SKM-1 (cell line): Measurements from ENCODE around the gene VAV1.
"Not testable (repeated sequence)": the region's sequence is repeated elsewhere in the genome, so short reads cannot be mapped to it uniquely, and the experiment has no call there.

Source experiments
- DNase-seq: peaks from one replicate; lab custom pipeline; 2025; ENCODE audit not compliant: unreplicated experiment; lab: John Stamatoyannopoulos, UW

Gene VAV1

DNA sequence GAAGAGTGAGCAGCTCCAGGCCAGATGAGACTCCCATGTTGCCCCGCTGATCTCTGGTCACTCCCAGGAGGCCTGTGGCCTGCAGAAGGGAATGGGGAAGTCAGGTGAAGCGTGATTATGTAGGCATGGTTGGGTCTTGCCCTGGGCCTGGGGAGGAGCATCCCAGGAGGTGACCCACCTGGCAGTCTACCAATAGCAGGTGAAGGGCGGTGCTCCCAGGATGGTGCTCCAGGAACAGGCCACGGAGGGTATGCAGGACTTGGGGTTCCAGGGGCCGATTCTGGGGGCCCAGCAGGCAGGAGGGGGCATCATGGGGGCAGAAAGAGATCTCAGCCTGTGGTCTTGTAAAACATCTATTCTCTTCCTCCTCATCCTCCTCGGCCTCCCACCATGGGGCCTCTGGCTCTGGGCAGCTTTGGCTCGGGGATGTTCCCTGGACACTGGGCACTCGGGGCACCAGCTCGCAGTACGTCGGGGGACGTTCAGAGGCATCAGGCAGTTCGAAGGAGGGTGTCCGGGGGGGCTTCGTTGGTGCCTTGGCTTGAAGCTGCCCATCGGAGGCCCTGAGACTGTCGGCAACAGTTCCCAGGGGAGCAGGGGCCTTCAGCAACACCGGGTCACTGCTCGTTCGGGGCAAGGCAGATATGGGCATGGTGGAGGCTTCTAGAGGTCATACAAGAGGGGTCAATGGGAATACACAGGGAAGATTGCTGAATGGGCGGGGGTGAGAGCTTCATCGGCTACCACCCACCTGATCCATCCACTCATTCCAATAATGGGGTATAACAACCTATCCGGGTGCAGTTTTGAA is 17.6 kb upstream of the VAV1 start:
- DNase-seq = no peak

DNA sequence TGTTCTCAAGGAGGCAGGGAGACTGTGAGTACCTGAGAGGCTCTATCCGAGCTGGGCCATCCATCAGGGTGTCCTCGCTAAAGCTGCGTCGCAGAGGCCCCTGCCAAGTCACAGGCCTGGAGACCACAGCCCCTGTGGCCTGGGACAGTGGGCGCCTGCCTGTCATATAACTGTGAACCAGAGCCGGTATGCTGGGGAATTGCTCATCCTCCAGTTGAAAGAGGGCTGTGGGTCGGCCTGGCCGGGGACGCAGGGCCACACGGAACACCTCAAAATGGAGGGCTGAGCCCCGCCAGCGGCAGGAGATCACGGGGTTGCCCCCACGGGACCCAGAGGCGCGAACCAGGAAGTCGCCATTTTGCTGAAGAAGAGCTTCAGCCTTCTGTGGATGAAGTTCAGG is 11.9 kb upstream of the VAV1 start:
- DNase-seq = no peak

DNA sequence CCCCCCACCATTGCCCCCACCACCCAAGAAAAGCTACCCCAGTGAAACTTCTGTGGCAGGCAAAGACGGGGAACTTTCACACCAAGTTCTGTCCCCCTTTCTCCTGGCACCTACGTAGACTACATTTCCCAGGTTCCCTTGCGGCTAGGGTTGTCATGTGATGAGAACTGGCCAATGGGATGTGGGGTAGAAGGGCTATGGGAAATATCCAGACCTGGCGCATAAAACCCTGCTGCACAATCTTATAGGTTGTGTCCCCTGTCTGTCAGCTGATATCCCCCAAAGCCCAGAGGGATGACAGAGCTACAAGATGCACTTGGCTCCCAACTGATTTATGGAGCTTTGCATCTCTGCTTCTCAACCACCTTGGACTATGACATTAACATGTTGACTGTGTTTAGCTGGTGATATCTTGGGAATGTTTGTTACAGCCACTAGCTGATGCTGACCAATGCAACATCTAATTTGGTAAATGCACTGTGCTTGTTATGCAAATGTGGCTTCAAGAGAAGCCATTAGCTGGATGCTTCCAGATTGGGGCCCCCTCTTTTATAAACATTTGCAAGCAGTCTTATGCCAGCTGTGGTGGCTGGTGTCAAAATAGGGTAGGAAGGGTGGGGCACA is 11.3 kb upstream of the VAV1 start:
- no peak for DNase-seq

DNA sequence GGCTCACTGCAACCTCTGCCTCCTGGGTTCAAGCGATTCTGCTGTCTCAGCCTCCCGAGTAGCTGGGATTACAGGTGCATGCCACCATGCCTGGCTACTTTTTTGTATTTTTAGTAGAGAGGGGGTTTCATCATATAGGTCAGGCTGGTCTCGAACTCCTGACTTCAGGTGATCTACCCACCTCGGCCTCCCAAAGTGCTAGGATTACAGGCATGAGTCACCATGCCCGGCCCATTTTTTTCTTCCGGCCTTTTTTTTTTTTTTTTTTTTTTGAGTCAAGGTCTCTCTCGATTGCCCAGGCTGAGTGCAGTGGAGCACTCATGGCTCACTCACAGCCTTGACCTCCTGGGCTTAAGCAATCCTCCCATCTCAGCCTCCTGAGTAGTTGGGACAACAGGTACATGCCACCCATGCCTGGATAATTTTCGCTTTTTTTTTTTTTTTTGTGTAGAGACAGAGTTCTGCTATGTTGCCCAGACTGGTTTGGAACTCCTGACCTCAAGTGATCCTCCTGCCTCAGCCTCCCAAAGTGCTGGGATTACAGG is 10.2 kb upstream of the VAV1 start:
- DNase-seq = not testable (repeated sequence)

DNA sequence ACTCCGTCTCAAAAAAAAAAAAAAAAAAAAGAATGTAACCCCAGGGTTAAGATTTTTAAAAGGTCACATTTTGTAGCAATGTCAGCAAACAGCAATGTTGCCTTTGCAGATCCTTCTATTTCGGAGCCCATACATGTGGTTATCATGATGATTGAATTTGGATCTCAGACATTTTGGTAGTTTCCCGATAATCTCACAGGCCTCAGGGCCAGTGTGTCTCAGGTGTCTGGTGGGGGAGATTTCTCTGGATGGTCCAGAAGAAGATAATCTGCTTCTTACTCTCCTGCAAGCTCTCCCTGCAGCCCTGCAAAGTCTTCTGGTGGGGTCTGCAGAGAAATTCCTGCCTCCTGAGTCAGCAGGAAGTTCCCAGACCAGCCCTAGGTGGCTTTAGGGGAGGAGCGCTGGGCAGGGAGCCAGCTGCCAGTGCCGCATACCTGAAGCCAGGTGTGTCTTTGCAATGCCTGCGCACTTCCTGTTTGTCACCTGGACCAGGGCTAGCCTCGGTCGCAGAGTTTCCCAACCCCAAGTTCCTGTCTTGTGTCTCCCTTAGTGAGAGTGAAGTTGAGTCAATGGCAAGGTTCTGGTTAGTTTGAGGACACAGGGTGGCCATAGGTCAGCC is 6.7 kb upstream of the VAV1 start:
- DNase-seq = no peak

DNA sequence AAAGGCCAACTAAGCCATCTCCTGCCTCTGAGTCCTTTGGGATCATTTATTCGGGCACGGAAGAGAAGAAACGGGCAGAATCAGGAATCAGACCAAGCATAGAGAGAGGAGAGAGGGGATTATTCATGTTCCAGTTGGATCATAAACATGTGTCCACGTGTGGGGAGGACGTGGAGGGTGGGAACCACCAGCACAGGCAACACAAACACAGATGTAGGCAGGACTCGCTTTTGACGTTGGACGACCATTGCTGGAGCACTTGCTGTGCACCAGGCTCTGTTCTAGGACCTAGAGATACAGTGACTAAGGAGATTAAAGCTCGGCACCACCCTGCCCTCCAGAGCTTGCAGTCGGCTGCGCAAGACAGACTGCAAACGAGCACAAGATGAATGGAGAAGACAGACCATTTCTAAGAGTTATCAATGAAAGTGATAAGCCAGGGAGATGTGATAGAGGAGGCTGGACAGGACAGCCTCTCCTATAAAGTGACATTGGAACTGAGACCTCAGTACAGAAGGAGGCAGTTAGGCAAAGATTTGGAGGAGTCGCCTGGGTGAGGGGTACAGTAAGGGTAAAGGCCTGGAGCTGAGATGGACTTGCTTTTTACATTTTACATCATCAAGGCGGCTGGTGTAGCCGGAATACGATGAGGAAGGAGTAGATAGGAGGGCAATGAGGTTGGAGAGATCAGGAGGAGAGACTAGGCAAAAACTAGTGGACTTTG is 6.0 kb upstream of the VAV1 start:
- no peak for DNase-seq

DNA sequence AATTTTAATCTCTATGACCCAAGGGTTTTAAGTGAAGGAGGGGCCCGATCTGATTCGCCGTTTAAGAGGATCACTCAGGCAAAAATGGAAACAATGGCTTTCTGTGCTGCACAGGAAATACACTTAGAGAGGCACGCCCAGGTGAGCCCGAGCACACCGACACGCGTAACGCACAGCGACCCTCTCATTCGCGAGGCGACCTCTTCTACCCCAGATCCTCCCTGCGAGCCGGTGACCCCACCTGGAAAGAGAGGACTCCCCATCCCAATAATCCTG is 5.5 kb upstream of the VAV1 start:
- no peak for DNase-seq

DNA sequence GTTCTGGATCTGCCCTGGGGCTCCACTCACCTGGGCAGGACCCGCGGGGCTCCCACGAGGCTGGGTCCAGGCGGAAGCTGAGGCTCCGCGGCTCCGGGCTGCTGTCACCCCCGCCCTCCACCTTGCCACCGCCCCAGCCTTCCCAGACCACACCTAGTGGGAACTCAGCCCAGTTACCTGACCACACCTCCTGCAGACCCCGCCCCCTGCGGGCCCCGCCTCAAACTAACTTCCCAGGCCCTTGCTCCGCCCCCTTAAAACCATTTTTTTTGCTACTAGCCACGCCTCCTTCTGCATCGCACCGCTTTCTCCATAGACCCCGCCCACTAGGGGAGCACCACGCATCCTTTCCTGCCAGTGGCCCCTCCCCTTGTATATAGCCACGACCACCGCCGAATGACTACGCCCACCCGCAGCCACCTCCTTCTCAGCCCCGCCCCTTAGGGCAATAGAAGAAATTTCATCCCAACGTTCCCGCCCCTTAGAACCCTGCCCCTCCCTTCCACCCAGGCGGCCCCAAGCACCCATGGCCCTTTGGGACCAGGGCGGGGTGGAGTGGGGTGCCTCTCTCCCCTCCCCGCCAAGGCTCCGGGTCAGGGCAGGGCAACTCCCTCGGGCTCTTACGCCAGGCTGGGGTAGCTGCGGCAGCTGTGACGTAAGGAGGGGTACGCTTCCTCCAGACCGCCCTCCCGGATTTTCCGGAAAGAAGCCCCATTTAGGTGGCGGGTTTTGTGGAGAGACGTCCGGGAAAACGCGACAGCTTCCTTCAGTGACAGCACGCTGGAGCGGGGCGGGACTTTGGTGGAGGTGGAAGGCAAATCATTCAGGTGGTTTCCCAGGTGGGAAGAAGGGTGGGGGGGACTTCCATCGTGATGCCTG is 4.9 kb upstream of the VAV1 start, which contains the start of gene SH2D3A:
TSS of gene SH2D3A (minus strand) at position 79 of the 879 bp plus-strand sequence. CDS start 3,687 bp downstream, outside the sequence.
- DNase-seq = peak; percentile 70

DNA sequence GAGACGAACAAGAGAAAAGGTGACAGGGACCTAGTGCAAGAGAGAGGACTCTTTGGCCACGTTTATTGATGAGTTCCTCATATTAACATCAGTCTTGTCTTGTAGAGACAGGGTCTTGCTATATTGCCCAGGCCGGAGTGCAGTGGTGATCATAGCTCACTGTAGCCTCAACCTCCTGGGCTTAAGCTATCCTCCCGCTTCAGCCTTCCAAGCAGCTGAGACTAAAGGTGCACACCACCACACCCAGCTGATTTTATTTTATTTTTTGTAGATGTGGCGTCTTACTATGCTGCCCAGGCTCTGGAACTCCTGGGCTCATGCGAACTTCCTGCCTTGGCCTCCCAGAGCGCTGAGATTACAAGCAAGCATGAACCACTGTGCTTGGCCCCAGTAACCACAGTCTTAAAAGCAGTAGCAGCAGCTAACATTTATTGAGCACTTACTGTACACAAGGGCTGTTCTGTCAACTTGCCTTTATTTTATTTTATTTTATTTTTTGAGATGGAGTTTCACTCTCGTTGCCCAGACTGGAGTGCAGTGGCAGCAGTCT is 4.2 kb upstream of the VAV1 start:
- no peak for DNase-seq

DNA sequence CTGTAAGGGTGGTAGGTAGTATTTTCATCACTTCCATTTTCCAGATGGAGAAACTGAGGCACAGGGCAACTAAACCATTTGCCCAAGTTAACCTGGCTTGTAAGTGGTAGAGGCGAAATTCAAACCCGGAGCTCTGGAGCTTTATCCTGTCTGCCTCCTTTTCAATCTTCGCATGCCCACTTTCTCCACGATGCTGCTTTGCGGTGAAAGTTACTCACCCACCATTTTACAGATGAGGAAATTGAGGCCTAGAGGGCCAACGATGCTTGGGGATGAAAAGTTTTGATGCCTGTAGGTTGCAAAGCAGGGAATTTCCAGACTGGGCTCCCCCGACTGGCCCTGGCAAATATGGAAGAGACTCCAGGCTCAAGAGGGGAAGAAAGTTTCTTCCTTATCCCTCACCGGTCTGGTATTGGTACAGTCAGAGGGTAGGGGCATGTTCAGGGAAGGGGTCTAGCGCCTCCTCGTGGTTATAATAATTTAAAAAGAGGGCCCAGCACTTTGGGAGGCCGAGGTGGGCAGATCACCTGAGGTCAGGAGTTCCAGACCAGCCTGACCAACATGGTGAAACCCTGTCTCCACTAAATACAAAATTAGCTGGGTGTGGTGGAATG is 3.4 kb upstream of the VAV1 start:
- DNase-seq = peak; percentile 26

DNA sequence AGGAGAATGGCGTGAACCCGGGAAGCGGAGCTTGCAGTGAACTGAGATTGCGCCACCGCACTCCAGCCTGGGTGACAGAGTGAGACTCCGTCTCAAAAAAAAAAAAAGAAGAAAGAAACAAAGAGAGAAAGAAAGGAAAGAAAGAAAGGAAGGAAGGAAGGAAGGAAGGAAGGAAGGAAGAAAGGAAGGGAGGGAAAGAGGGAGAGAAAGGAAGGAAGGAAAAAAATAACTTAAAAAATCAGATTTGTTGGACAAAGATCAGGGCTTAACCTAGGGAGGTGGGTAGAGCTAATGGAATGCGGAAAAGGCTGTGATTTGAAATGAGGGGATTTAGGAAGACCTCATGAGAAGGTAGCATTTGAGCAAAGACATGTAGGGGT is 870 bp upstream of the VAV1 start:
- not testable (repeated sequence) for DNase-seq

DNA sequence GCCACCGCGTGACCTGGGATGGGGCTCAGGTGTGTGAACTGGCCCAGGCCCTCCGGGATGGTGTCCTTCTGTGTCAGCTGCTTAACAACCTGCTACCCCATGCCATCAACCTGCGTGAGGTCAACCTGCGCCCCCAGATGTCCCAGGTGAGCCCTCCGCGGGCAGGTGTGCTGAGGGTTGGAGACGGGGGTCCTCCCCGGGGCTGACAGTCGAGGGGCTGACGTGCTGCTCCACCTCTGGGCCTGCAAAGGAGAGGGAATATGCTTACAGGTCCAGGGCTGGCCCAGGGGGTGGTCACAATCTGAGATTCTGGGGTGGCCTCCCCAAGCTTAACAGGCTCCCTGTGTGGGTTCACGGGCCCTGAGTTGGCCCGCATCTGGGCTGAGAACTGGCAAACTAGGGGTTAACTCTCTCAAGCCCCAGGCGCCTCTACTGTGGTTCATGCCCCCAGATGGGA is 386 bp downstream of the VAV1 start:
- no peak for DNase-seq

DNA sequence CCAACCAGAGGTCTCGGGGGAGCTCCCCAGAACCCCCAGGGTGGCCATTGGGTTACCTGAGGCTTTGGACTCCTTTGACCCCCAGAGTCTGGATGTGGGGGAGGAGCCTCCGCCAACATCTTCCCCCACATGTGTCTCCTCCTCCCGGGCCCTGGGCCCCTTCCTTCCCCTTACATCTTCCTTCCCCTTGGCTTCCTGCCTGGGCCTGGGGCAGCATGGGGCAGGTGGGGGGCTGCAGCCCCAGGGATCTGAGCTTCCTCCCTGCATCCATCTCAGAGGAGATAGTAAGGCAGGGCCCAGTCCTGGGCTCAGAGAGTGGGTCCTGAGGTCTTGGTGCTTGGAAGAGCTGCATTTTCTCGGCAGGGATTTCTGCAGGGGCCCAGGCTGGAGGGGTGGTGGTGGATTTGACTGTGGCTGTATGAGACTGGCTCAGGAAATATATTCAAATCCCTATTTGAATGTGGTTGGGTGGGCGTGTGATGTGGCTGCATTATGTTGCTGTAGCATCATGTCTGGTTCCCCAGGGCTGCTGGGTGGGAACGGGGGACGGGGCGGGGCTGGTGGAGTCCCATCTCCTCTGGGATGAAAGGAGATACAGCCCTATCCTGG is 919 bp downstream of the VAV1 start:
- DNase-seq = peak; percentile 83

DNA sequence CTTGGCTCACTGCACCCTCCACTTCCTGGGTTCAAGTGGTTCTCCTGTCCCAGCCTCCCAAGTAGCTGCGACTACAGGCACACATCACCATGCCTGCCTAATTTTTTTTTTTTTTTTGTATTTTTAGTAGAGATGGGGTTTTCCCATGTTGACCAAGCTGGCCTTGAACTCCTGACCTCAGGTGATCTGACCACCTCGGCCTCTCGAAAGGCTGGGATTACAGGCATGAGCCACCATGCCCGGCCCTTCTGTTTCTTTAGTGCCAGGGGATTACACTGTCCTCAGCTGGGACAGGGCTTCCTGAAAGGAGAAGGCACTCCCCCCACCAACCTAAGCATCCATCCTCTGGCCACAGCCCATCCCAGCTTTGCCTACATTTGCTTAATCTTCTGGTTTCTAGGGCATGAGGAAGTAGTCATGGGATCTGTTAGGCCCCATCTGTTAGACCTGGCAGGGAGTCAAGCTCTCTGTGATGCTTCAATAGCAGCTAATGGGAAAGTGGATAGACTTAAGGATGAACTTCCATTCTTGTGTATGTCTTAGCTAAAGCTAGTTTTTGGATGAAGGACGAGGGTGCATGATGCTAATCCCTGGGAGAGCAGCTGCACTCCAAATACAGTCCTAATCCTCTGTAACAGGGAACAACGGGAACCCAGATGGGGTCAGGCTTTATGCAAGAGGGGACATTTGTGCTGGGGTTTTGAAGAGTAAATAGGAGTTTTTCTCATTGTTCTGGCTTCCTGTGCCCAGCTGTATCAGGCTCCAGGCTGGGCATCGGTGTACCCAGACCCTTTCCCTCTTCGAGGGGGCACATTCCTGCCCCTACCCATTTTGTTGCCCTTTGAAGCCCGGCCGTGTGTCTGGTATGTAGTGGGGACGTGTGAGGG is 2.6 kb downstream of the VAV1 start:
- DNase-seq = peak; percentile 32

DNA sequence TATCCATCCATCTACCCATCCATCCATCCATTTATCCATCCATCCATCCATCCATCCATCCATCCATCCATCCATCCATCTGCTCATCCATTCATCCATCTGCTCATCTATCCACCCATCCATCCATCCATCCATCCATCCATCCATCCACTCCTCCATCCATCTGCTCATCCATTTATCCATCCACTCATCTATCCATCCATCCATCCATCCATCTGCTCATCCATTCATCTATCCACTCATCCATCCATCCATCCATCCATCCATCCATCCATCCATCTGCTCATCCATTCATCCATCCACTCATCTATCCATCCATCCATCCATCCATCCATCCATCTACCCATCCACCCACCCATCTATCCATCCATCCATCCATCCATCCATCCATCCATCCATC is 3.5 kb downstream of the VAV1 start:
- not testable (repeated sequence) for DNase-seq

DNA sequence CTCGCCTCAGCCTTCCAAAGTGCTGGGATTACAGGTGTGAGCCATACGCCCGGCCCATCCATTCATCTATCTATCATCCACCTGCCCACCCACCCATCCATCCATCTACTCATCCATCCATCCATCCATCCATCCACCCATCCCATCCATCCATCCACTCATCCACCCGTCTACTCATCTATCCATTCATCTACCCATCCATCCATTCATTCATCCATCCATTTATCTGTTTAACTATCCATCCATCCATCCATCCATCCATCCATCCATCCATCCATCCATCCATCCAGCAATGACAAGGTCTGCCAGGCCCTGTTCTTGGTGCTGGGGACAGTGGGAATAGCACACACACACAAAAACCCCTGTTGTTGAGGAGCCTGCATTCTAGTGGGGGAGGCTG is 4.5 kb downstream of the VAV1 start:
- DNase-seq = no peak

DNA sequence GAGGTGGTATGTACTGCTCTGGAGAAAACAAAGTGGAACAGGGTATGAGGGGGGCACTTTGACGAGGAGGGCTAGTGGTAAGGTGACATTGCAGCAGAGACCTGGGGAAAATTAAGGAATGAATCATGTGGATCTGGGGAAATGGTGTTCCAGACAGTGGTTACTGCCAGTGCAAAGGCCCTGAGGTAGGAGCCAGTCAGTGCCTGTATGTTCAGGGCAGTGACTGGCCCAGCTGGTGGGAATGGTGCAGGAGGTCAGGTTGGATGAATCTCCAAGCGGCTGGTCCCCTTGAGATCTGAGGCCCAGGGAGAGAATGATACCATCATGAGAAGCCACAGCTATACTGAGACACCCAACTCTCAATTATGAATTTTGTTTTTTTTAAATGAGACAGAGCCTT is 4.9 kb downstream of the VAV1 start:
- DNase-seq = no peak

DNA sequence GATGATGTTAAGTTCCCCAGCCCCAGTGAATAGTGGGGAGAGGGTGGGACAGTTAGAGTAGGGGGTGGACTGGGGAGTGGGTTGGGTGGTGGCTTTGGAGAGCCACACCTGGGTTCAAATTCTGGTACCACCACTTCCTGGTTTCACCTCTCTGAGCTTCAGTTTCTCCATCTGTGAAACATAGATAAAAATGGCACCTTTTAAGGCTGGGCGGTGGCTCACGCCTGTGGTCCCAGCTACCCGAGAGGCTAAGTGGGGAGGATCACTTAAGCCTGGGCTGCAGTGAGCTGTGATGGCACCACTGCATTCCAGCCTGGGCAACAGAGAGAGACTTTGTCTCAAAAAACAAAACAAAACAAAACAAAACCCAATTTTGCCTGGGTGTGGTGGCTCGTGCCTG is 5.9 kb downstream of the VAV1 start:
- DNase-seq = no peak
